Suprapubic skin (tissue), 4 donors: ENCODE results near the gene PTPN21. TPM values are rescaled to one million over a fixed set of nuclear protein-coding genes. Genes with fewer than 3 reads are reported as not detected.

Experiments
- DNase-seq, 2 donors: peaks; one replicate each; pipeline ENCODE4 v3.0.0-alpha.2; 2019; ENCODE audit warnings: low spot score in 2 of 2
- H3K27ac ChIP-seq: fragments of 200-600 bp; sonication (generic); one replicate; pipeline ENCODE4 v1.5.1; 2019
- H3K27me3 ChIP-seq: fragments of 200-600 bp; sonication (generic); one replicate; pipeline ENCODE4 v1.5.1; 2019
- H3K36me3 ChIP-seq: fragments of 200-600 bp; sonication (generic); one replicate; pipeline ENCODE4 v1.5.1; 2019
- H3K4me1 ChIP-seq: fragments of 200-600 bp; sonication (generic); one replicate; pipeline ENCODE4 v1.5.1; 2019
- H3K4me3 ChIP-seq: fragments of 200-600 bp; sonication (generic); one replicate; pipeline ENCODE4 v1.5.1; 2019; ENCODE audit warnings: mild to moderate bottlenecking
- H3K9me3 ChIP-seq: fragments of 200-600 bp; sonication (generic); one replicate; pipeline ENCODE4 v1.5.1; 2019
- CTCF ChIP-seq, 2 donors: fragments of 200-600 bp in 1 of 2; fragments of 450-650 bp in 1 of 2; sonication (generic) in 1 of 2; IDR thresholded peaks; one replicate each; pipeline ENCODE4 v1.5.1; 2016 to 2019; ENCODE audit warnings: antibody characterized with exemption in 2 of 2, mild to moderate bottlenecking in 1 of 2, moderate library complexity in 1 of 2
- EP300 ChIP-seq: sonication (generic); formaldehyde crosslinking; IDR thresholded peaks from one replicate; pipeline ENCODE4 v1.6.1; 2017; ENCODE audit warnings: antibody characterized with exemption
- POLR2A ChIP-seq, 2 donors: fragments of 450-650 bp; IDR thresholded peaks; one replicate each; pipeline ENCODE4 v1.6.1; 2017; ENCODE audit warnings: antibody characterized with exemption in 2 of 2, mild to moderate bottlenecking in 2 of 2, moderate library complexity in 2 of 2
- POLR2AphosphoS5 ChIP-seq, 3 donors: sonication (generic); formaldehyde crosslinking; IDR thresholded peaks; one replicate each; pipeline ENCODE4 v1.6.1; 2017; ENCODE audit warnings: antibody characterized with exemption in 3 of 3
- WGBS: methylation state at CpG from one replicate; pipeline ENCODE4 v1.1.5; 2018; 5-methylcytosine and 5-hydroxymethylcytosine counted together
- total RNA-seq, 4 donors: library from RNA; depleted of rRNA; stranded (reverse); fragments of >200 nt; gene quantifications; one replicate each; pipeline ENCODE4 v1.1.0, GENCODE V29; 2016

The PTPN21 gene
- total RNA-seq, 4 donors from 2014 or later: 33.2 to 71.1 (median 39.9) TPM

GRCh38 chr14:88496414-88496813 lies 58.4 kb downstream of the PTPN21 start:
- Histone ChIP-seq H3K36me3 (peaks cover 48% of the 10 kb centered on the region), H3K4me1 (peaks cover 11% of the 10 kb centered on the region), H3K27ac (no peak overlapping the region), H3K4me3 (no peak overlapping the region), H3K9me3 (no peaks in the 10 kb centered on the region), H3K27me3 (no peaks in the 10 kb centered on the region)
- TF ChIP-seq CTCF (IDR thresholded peaks at IDR 0.05) (no peak), EP300 (no peak), POLR2A (IDR thresholded peaks at IDR 0.05) (no peak), POLR2AphosphoS5 (IDR thresholded peaks at IDR 0.05) (no peak)
- 84% methylated on average over 3 of the region's 3 CpGs for WGBS
- DNase-seq: no peak

- H3K27me3 ChIP-seq: no peaks in the 10 kb centered on the region
- no peak overlapping the region for H3K4me3 ChIP-seq
- peaks cover 34% of the 10 kb centered on the region for H3K36me3 ChIP-seq
- H3K27ac ChIP-seq: no peak overlapping the region
- whole genome bisulfite sequencing: 66% methylated on average over 6 of the region's 6 CpGs
- TF ChIP-seq CTCF (IDR thresholded peaks at IDR 0.05) (no peak), POLR2A (IDR thresholded peaks at IDR 0.05) (no peak), POLR2AphosphoS5 (IDR thresholded peaks at IDR 0.05) (no peak), EP300 (no peak)
- H3K9me3 ChIP-seq: no peaks in the 10 kb centered on the region
- DNase-seq: no peak
- H3K4me1 ChIP-seq: peaks cover 19% of the 10 kb centered on the region
Observed at GRCh38 chr14:88493392-88494185, 61.2 kb downstream of the PTPN21 start.

- Histone ChIP-seq H3K27me3 (no peaks in the 10 kb centered on the region), H3K9me3 (no peaks in the 10 kb centered on the region), H3K27ac (no peak overlapping the region), H3K4me3 (no peak overlapping the region), H3K36me3 (peaks cover 30% of the 10 kb centered on the region), H3K4me1 (peaks cover 27% of the 10 kb centered on the region)
- 60% methylated on average over 12 of the region's 12 CpGs for WGBS
- TF ChIP-seq CTCF (IDR thresholded peaks at IDR 0.05): peak; percentile 79 to 87
- no peak for TF ChIP-seq POLR2A (IDR thresholded peaks at IDR 0.05)
- DNase-seq: peak; percentile 74 to 81
Observed at GRCh38 chr14:88492272-88493089, 62.3 kb downstream of the PTPN21 start.

- Histone ChIP-seq H3K27ac (no peak overlapping the region), H3K27me3 (no peaks in the 10 kb centered on the region), H3K4me1 (peaks cover 27% of the 10 kb centered on the region), H3K4me3 (no peak overlapping the region), H3K9me3 (no peaks in the 10 kb centered on the region), H3K36me3 (peaks cover 15% of the 10 kb centered on the region)
- TF ChIP-seq POLR2AphosphoS5 (IDR thresholded peaks at IDR 0.05) (no peak), POLR2A (IDR thresholded peaks at IDR 0.05) (no peak), EP300 (no peak), CTCF (IDR thresholded peaks at IDR 0.05) (no peak)
- 92% methylated on average over 4 of the region's 6 CpGs for WGBS
- no peak for DNase-seq
Observed at GRCh38 chr14:88490168-88490567, 64.6 kb downstream of the PTPN21 start.

- no peak for TF ChIP-seq EP300
- no peak for TF ChIP-seq CTCF (IDR thresholded peaks at IDR 0.05)
- no peak for TF ChIP-seq POLR2AphosphoS5 (IDR thresholded peaks at IDR 0.05)
- no peak for TF ChIP-seq POLR2A (IDR thresholded peaks at IDR 0.05)
- Histone ChIP-seq H3K27me3 (no peaks in the 10 kb centered on the region), H3K27ac (peak overlapping the region; percentile 77), H3K9me3 (no peaks in the 10 kb centered on the region), H3K4me1 (peaks cover 27% of the 10 kb centered on the region), H3K4me3 (no peak overlapping the region), H3K36me3 (peaks cover 16% of the 10 kb centered on the region)
- WGBS: 61% methylated on average over 6 of the region's 6 CpGs
- no peak for DNase-seq
Observed at GRCh38 chr14:88488897-88489296, 65.9 kb downstream of the PTPN21 start.
